DOHH2 (cell line): ENCODE data around the gene KRT14.

Source experiments
- H3F3A ChIP-seq: fragments of 200-600 bp; sonication (generic), shearing (Covaris generic); 2 replicates; pipeline ENCODE4 v1.6.0; 2016; ENCODE audit warnings: antibody characterized with exemption, mild to moderate bottlenecking; ENCODE audit not compliant: control insufficient read depth, insufficient read depth
- H3K27ac ChIP-seq: fragments of 200-600 bp; sonication (generic); 2 replicates; pipeline ENCODE4 v1.5.1; 2014; ENCODE audit warnings: low read depth, mild to moderate bottlenecking, low read length, moderate library complexity
- H3K27me3 ChIP-seq: fragments of 200-600 bp; sonication (generic); 2 replicates; pipeline ENCODE4 v1.6.1; 2014; ENCODE audit warnings: mild to moderate bottlenecking, low read length, mixed read lengths; ENCODE audit not compliant: control insufficient read depth
- H3K36me3 ChIP-seq: fragments of 200-600 bp; sonication (generic); 2 replicates; pipeline ENCODE4 v1.6.1; 2014; ENCODE audit warnings: mild to moderate bottlenecking, low read length, moderate library complexity, mixed read lengths; ENCODE audit not compliant: control insufficient read depth
- H3K4me1 ChIP-seq: fragments of 200-600 bp; sonication (generic); 2 replicates; pipeline ENCODE4 v1.6.1; 2014; ENCODE audit warnings: mild to moderate bottlenecking, low read length, mixed read lengths; ENCODE audit not compliant: control insufficient read depth
- H3K4me2 ChIP-seq: fragments of 200-600 bp; sonication (generic); 2 replicates; pipeline ENCODE4 v1.6.0; 2014; ENCODE audit warnings: mild to moderate bottlenecking, low read length, moderate library complexity
- H3K4me3 ChIP-seq: fragments of 200-600 bp; sonication (generic); 2 replicates; pipeline ENCODE4 v1.5.1; 2014; ENCODE audit warnings: mild to moderate bottlenecking, low read length, mixed read lengths
- H3K79me2 ChIP-seq: fragments of 200-600 bp; sonication (generic); 2 replicates; pipeline ENCODE4 v1.6.1; 2014; ENCODE audit warnings: mild to moderate bottlenecking, low read length, mixed read lengths; ENCODE audit not compliant: control insufficient read depth
- H3K9me2 ChIP-seq: fragments of 200-600 bp; sonication (generic); replicated peaks from 2 replicates; pipeline ENCODE4 v1.6.1; 2014; ENCODE audit warnings: mild to moderate bottlenecking, low read length, mixed read lengths; ENCODE audit not compliant: control insufficient read depth
- H3K9me3 ChIP-seq: fragments of 200-600 bp; sonication (generic); 2 replicates; pipeline ENCODE4 v1.6.1; 2014; ENCODE audit warnings: antibody characterized with exemption, low read length, mixed read lengths; ENCODE audit not compliant: control insufficient read depth, insufficient read depth
- H4K20me1 ChIP-seq: fragments of 200-600 bp; sonication (generic); 2 replicates; pipeline ENCODE4 v1.6.0; 2014; ENCODE audit warnings: low read depth, mild to moderate bottlenecking, antibody characterized with exemption, low read length, moderate library complexity; ENCODE audit not compliant: control insufficient read depth, insufficient read depth
- EZH2phosphoT487 ChIP-seq: fragments of 200-600 bp; sonication (generic); IDR thresholded peaks from 2 replicates; pipeline ENCODE4 v1.6.1; 2017; ENCODE audit warnings: borderline replicate concordance, mild to moderate bottlenecking, antibody characterized with exemption, low read length, moderate library complexity, mixed read lengths
- TF ChIP-seq, protein P1 (sequence below): fragments of 200-600 bp; sonication (generic); IDR thresholded peaks from one replicate; pipeline ENCODE4 v1.5.1; 2014; ENCODE audit warnings: antibody characterized with exemption, mild to moderate bottlenecking, low read depth, low read length; ENCODE audit not compliant: poor library complexity, severe bottlenecking

KRT14 gene

DNA sequence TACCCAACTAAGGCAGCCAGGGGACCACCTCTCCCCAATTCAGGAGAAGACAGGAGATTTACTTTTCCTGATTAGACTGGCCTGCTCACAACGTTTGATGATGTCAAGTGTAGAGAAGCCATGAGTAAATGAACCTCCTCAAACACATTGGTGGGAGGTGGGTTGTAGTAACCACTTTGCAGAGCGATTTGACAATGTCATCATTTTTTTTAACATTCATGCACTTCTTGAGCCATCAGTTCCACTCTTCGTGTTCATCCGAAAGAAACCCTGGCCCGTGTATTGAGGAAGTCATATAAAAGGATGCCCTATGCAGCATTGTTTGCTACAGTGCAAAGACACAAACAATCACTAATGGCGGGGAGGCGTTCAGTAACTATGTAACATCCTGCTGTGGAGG is 53.1 kb downstream of the KRT14 start:
- no peak overlapping the region for H3K4me3 ChIP-seq
- no peak overlapping the region for H3K4me2 ChIP-seq
- TF ChIP-seq, protein P1, sequence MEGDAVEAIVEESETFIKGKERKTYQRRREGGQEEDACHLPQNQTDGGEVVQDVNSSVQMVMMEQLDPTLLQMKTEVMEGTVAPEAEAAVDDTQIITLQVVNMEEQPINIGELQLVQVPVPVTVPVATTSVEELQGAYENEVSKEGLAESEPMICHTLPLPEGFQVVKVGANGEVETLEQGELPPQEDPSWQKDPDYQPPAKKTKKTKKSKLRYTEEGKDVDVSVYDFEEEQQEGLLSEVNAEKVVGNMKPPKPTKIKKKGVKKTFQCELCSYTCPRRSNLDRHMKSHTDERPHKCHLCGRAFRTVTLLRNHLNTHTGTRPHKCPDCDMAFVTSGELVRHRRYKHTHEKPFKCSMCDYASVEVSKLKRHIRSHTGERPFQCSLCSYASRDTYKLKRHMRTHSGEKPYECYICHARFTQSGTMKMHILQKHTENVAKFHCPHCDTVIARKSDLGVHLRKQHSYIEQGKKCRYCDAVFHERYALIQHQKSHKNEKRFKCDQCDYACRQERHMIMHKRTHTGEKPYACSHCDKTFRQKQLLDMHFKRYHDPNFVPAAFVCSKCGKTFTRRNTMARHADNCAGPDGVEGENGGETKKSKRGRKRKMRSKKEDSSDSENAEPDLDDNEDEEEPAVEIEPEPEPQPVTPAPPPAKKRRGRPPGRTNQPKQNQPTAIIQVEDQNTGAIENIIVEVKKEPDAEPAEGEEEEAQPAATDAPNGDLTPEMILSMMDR = no peak
- TF ChIP-seq EZH2phosphoT487 = no peak
- H3K9me3 ChIP-seq = no peaks in the 10 kb centered on the region
- no peaks in the 10 kb centered on the region for H3K4me1 ChIP-seq
- peaks cover 17% of the 10 kb centered on the region for H3K27me3 ChIP-seq
- H3K36me3 ChIP-seq = no peaks in the 10 kb centered on the region
- no peaks in the 10 kb centered on the region for H3F3A ChIP-seq
- H3K9me2 ChIP-seq = no peaks in the 10 kb centered on the region
- H3K27ac ChIP-seq = no peak overlapping the region
- no peaks in the 10 kb centered on the region for H4K20me1 ChIP-seq
- no peaks in the 10 kb centered on the region for H3K79me2 ChIP-seq

DNA sequence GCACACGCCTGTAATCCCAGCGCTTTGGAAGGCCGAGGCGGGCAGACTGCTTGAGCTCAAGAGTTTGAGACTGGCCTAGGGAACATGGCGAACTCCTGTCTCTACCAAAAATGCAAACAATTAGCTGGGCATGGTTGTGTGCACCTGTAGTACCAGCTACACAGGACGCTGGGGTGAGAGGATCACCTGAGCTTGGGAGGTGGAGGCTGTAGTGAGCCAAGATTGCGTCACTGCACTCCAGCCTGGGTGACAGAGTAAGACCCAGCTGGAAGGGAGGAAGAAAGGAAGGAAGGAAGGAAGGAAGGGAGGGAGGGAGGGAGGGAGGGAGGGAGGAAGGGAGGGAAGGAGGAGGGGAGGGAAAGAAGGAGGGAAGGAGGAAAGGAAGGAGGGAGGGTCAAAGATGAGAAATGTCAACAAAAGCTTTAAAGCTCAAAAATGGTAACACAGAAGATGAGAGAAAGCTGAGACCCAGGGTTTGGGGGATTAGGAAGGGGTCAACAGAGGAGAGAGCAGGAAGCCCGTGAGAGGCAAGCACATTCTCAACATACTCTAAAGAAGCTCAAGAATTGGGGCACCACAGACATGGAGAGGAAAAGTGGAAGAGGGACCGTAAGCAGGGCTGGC is 53.6 kb downstream of the KRT14 start:
- no peaks in the 10 kb centered on the region for H3K9me2 ChIP-seq
- no peaks in the 10 kb centered on the region for H3K36me3 ChIP-seq
- H3K27me3 ChIP-seq = peaks cover 17% of the 10 kb centered on the region
- TF ChIP-seq, protein P1 = no peak
- no peak for TF ChIP-seq EZH2phosphoT487
- H3K27ac ChIP-seq = no peak overlapping the region
- no peaks in the 10 kb centered on the region for H3K4me1 ChIP-seq
- no peaks in the 10 kb centered on the region for H3K79me2 ChIP-seq
- no peak overlapping the region for H3K4me3 ChIP-seq
- no peaks in the 10 kb centered on the region for H3K9me3 ChIP-seq
- no peaks in the 10 kb centered on the region for H4K20me1 ChIP-seq
- H3F3A ChIP-seq = no peaks in the 10 kb centered on the region
- H3K4me2 ChIP-seq = no peak overlapping the region
